Measurements from ENCODE around the gene SCUBE3. TPM values are rescaled to one million over a fixed set of nuclear protein-coding genes. Genes with fewer than 3 reads are reported as not detected.

The SCUBE3 gene
- total and polyA plus RNA-seq, 9 of the 15 experiments (the other 6 are each of a cell fraction or from before 2014, with no cell fraction given): 0.01 to 0.11 TPM; not detected in 7

DNA sequence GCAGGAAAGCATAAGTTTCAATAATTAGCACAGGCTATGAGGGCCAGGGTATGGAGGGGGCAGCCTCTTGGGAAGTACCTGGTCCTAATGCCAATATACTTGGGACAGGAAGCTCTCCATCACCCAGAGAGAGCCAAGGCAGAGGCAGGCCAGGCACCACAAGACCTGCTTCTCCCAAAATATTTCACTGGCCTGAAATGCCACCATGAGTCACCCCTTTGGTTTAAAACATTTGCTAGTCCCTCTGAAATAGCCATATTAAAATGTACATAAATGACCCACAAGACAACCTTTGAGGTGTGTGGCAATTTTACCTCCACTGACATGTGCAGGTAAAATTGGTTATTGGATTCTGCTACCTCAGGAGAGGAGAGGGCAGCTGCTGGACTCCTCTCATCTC, 23.4 kb upstream of the SCUBE3 start (continued):
- TF ChIP-seq, protein P1, sequence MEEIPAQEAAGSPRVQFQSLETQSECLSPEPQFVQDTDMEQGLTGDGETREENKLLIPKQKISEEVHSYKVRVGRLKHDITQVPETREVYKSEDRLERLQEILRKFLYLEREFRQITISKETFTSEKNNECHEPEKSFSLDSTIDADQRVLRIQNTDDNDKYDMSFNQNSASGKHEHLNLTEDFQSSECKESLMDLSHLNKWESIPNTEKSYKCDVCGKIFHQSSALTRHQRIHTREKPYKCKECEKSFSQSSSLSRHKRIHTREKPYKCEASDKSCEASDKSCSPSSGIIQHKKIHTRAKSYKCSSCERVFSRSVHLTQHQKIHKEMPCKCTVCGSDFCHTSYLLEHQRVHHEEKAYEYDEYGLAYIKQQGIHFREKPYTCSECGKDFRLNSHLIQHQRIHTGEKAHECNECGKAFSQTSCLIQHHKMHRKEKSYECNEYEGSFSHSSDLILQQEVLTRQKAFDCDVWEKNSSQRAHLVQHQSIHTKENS (CRISPR knock-in tag; IDR thresholded peaks at IDR 0.05): no peak
- TF ChIP-seq, protein P2, sequence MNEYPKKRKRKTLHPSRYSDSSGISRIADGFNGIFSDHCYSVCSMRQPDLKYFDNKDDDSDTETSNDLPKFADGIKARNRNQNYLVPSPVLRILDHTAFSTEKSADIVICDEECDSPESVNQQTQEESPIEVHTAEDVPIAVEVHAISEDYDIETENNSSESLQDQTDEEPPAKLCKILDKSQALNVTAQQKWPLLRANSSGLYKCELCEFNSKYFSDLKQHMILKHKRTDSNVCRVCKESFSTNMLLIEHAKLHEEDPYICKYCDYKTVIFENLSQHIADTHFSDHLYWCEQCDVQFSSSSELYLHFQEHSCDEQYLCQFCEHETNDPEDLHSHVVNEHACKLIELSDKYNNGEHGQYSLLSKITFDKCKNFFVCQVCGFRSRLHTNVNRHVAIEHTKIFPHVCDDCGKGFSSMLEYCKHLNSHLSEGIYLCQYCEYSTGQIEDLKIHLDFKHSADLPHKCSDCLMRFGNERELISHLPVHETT (CRISPR knock-in tag; conservative IDR thresholded peaks at IDR 0.05 in 1 of 2, IDR thresholded peaks at IDR 0.05 in 1 of 2): no peak
- TF ChIP-seq ZC3H11A (IDR thresholded peaks at IDR 0.05; ENCODE audit: low read depth, low read length) (no peak), LARP7 (IDR thresholded peaks at IDR 0.05) (no peak), ZNF140 (CRISPR knock-in tag; IDR thresholded peaks at IDR 0.05) (no peak)
- TF ChIP-seq, protein P3, sequence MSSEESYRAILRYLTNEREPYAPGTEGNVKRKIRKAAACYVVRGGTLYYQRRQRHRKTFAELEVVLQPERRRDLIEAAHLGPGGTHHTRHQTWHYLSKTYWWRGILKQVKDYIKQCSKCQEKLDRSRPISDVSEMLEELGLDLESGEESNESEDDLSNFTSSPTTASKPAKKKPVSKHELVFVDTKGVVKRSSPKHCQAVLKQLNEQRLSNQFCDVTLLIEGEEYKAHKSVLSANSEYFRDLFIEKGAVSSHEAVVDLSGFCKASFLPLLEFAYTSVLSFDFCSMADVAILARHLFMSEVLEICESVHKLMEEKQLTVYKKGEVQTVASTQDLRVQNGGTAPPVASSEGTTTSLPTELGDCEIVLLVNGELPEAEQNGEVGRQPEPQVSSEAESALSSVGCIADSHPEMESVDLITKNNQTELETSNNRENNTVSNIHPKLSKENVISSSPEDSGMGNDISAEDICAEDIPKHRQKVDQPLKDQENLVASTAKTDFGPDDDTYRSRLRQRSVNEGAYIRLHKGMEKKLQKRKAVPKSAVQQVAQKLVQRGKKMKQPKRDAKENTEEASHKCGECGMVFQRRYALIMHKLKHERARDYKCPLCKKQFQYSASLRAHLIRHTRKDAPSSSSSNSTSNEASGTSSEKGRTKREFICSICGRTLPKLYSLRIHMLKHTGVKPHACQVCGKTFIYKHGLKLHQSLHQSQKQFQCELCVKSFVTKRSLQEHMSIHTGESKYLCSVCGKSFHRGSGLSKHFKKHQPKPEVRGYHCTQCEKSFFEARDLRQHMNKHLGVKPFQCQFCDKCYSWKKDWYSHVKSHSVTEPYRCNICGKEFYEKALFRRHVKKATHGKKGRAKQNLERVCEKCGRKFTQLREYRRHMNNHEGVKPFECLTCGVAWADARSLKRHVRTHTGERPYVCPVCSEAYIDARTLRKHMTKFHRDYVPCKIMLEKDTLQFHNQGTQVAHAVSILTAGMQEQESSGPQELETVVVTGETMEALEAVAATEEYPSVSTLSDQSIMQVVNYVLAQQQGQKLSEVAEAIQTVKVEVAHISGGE (CRISPR knock-in tag; IDR thresholded peaks at IDR 0.05): no peak
